OCI-LY7 (cell line): ENCODE data around the gene TESPA1. TPM values are rescaled to one million over a fixed set of nuclear protein-coding genes. Genes with fewer than 3 reads are reported as not detected.

Source experiments
- total RNA-seq, 2 experiments: library from RNA; depleted of rRNA in 1 of 2; stranded (reverse); fragments of >200 nt in 1 of 2; shearing (Covaris generic) in 1 of 2; gene quantifications; 2 replicates each; pipeline ENCODE4 v1.2.3, GENCODE V29; 2014 to 2022

Gene TESPA1
- total RNA-seq, 2 experiments from 2014 or later = 9.5 to 24.1 TPM

Other genes with a start within 250 kb of the TESPA1 start
- not detected in 2 replicates for gene MUCL1, start 130.2 kb downstream of the TESPA1 start, total RNA-seq (2014; rRNA removed; shearing (Covaris generic))
- gene MUCL1, start 130.2 kb downstream of the TESPA1 start, total RNA-seq (2022) = not detected in 2 replicates
- not detected in 2 replicates for gene NEUROD4, start 35.2 kb upstream of the TESPA1 start, total RNA-seq (2014; rRNA removed; shearing (Covaris generic))
- not detected in 2 replicates for gene NEUROD4, start 35.2 kb upstream of the TESPA1 start, total RNA-seq (2022)
- gene OR9K2, start 141.6 kb upstream of the TESPA1 start, total RNA-seq (2014; rRNA removed; shearing (Covaris generic)) = not detected in 2 replicates
- gene OR9K2, start 141.6 kb upstream of the TESPA1 start, total RNA-seq (2022) = not detected in 2 replicates
- gene OR10A7, start 236.3 kb upstream of the TESPA1 start, total RNA-seq (2014; rRNA removed; shearing (Covaris generic)) = not detected in 2 replicates
- gene OR10A7, start 236.3 kb upstream of the TESPA1 start, total RNA-seq (2022) = not detected in 2 replicates